ENCODE data around the gene SLC25A15. TPM values are rescaled to one million over a fixed set of nuclear protein-coding genes. Genes with fewer than 3 reads are reported as not detected.
"Not testable (repeated sequence)": the region's sequence is repeated elsewhere in the genome, so short reads cannot be mapped to it uniquely, and the experiment has no call there.

Gene SLC25A15
- total and polyA plus RNA-seq, 2 experiments from 2014 or later: 11.5 to 24.3 TPM

GRCh38 chr13:40818926-40819325 lies 29.5 kb downstream of the SLC25A15 start:
- TF ChIP-seq, protein P1, sequence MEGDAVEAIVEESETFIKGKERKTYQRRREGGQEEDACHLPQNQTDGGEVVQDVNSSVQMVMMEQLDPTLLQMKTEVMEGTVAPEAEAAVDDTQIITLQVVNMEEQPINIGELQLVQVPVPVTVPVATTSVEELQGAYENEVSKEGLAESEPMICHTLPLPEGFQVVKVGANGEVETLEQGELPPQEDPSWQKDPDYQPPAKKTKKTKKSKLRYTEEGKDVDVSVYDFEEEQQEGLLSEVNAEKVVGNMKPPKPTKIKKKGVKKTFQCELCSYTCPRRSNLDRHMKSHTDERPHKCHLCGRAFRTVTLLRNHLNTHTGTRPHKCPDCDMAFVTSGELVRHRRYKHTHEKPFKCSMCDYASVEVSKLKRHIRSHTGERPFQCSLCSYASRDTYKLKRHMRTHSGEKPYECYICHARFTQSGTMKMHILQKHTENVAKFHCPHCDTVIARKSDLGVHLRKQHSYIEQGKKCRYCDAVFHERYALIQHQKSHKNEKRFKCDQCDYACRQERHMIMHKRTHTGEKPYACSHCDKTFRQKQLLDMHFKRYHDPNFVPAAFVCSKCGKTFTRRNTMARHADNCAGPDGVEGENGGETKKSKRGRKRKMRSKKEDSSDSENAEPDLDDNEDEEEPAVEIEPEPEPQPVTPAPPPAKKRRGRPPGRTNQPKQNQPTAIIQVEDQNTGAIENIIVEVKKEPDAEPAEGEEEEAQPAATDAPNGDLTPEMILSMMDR (IDR thresholded peaks at IDR 0.05; ENCODE audit: poor library complexity): no peak
- no peak for TF ChIP-seq EZH2 (IDR thresholded peaks at IDR 0.05; ENCODE audit: borderline replicate concordance)
- no peak for TF ChIP-seq EZH2phosphoT487 (IDR thresholded peaks at IDR 0.05; ENCODE audit: low read depth, severe bottlenecking, unreplicated experiment)
- H3K27ac ChIP-seq: no peak overlapping the region

GRCh38 chr13:40819797-40820315 lies 30.4 kb downstream of the SLC25A15 start:
- Histone ChIP-seq H3K9me2 (replicated peaks; ENCODE audit: insufficient read depth) (no peaks in the 10 kb centered on the region), H3K27ac (no peak overlapping the region), H3K79me2 (no peaks in the 10 kb centered on the region), H3K4me3 (no peak overlapping the region), H3K36me3 (replicated peaks; ENCODE audit: insufficient read depth, low read depth) (no peaks in the 10 kb centered on the region), H3K27me3 (no peaks in the 10 kb centered on the region), H2AFZ (no peak overlapping the region), H3K4me2 (no peak overlapping the region), H3K9me3 (ENCODE audit: low read depth) (no peaks in the 10 kb centered on the region), H4K20me1 (ENCODE audit: insufficient read depth, poor library complexity, severe bottlenecking) (no peaks in the 10 kb centered on the region), H3K4me1 (ENCODE audit: insufficient read depth) (no peaks in the 10 kb centered on the region)
- TF ChIP-seq, protein P1 (IDR thresholded peaks at IDR 0.05; ENCODE audit: poor library complexity): no peak
- TF ChIP-seq EZH2 (IDR thresholded peaks at IDR 0.05; ENCODE audit: borderline replicate concordance): no peak
- TF ChIP-seq EZH2phosphoT487 (IDR thresholded peaks at IDR 0.05; ENCODE audit: low read depth, severe bottlenecking, unreplicated experiment): no peak
- 77% methylated on average over 1 of the region's 1 CpG for WGBS (ENCODE audit: low lambda C conversion rate, missing lambda C conversion rate)
- DNase-seq (ENCODE audit: low spot score): no peak

More at GRCh38 chr13:40818926-40819325, 29.5 kb downstream of the SLC25A15 start:
- Histone ChIP-seq H3K79me2 (no peaks in the 10 kb centered on the region), H3K4me1 (ENCODE audit: insufficient read depth) (no peaks in the 10 kb centered on the region), H3K9me3 (ENCODE audit: low read depth) (no peaks in the 10 kb centered on the region), H3K27me3 (no peaks in the 10 kb centered on the region), H3K4me3 (no peak overlapping the region), H4K20me1 (ENCODE audit: insufficient read depth, poor library complexity, severe bottlenecking) (no peaks in the 10 kb centered on the region), H3K9me2 (replicated peaks; ENCODE audit: insufficient read depth) (no peaks in the 10 kb centered on the region), H2AFZ (no peak overlapping the region), H3K36me3 (replicated peaks; ENCODE audit: insufficient read depth, low read depth) (no peaks in the 10 kb centered on the region), H3K4me2 (no peak overlapping the region)
- no peak for DNase-seq (ENCODE audit: low spot score)
- WGBS (ENCODE audit: low lambda C conversion rate, missing lambda C conversion rate): 86% methylated on average over 5 of the region's 5 CpGs

DNA sequence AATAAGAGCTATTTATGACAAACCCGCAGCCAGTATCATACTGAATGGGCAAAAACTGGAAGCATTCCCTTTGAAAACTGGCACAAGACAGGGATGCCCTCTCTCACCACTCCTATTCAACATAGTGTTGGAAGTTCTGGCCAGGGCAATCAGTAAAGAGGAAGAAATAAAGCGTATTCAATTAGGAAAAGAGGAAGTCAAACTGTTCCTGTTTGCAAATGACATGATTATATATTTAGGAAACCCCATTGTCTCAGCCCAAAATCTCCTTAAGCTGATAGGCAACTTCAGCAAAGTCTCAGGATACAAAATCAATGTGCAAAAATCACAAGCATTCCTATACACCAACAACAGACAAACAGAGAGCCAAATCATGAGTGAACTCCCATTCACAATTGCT lies 50.3 kb downstream of the SLC25A15 start:
- not testable (repeated sequence) for H3K4me1 ChIP-seq (ENCODE audit: insufficient read depth); H3K4me2 ChIP-seq; H2AFZ ChIP-seq; H4K20me1 ChIP-seq (ENCODE audit: insufficient read depth, poor library complexity, severe bottlenecking); H3K4me3 ChIP-seq; H3K9me2 ChIP-seq (replicated peaks; ENCODE audit: insufficient read depth); H3K79me2 ChIP-seq; H3K27ac ChIP-seq; H3K9me3 ChIP-seq (ENCODE audit: low read depth); H3K27me3 ChIP-seq; DNase-seq (ENCODE audit: low spot score); H3K36me3 ChIP-seq (replicated peaks; ENCODE audit: insufficient read depth, low read depth)
- 78% methylated on average over 2 of the region's 2 CpGs for WGBS (ENCODE audit: low lambda C conversion rate, missing lambda C conversion rate)

- H3K27me3 ChIP-seq; H4K20me1 ChIP-seq (ENCODE audit: insufficient read depth, poor library complexity, severe bottlenecking); H3K27ac ChIP-seq; H2AFZ ChIP-seq; H3K9me2 ChIP-seq (replicated peaks; ENCODE audit: insufficient read depth); H3K4me3 ChIP-seq; H3K79me2 ChIP-seq; DNase-seq (ENCODE audit: low spot score); H3K9me3 ChIP-seq (ENCODE audit: low read depth); H3K36me3 ChIP-seq (replicated peaks; ENCODE audit: insufficient read depth, low read depth); H3K4me1 ChIP-seq (ENCODE audit: insufficient read depth); H3K4me2 ChIP-seq: not testable (repeated sequence)
- WGBS (ENCODE audit: low lambda C conversion rate, missing lambda C conversion rate): 91% methylated on average over 2 of the region's 2 CpGs
These were observed 51.5 kb downstream of the SLC25A15 start for GRCh38 chr13:40840955-40841354.

MicroRNAs within 50 kb of the gene (microRNA counts, 767-probe panel; counts per million panel counts)
- microRNA hsa-miR-621: not detected

Small RNAs within 50 kb of the gene (microRNA-seq; reads per million reads assigned to microRNA genes)
- gene MIR621: not detected

Small RNAs within 50 kb of the gene (small RNA-seq; reads per million reads assigned to genes)
- gene MIR621: not detected

Other genes with a start within 250 kb of the SLC25A15 start
- 26.5 and 30.3 TPM in 2 replicates for gene FOXO1, start 123.0 kb upstream of the SLC25A15 start, total RNA-seq
- gene FOXO1, start 123.0 kb upstream of the SLC25A15 start, polyA plus RNA-seq: 35.2 and 48.3 TPM in 2 replicates
- 30.4 and 34.6 TPM in 2 replicates for gene MRPS31, start 18.4 kb upstream of the SLC25A15 start, total RNA-seq
- 23.7 and 27.7 TPM in 2 replicates for gene MRPS31, start 18.4 kb upstream of the SLC25A15 start, polyA plus RNA-seq
- 91.1 and 94.6 TPM in 2 replicates for gene ELF1, start 229.7 kb downstream of the SLC25A15 start, total RNA-seq
- 39.4 and 44.4 TPM in 2 replicates for gene ELF1, start 229.7 kb downstream of the SLC25A15 start, polyA plus RNA-seq

Measured in hepatocyte (in vitro differentiated cells).